Mesothelial cell of epicardium (in vitro differentiated cells): ENCODE data around the gene KIAA1549. TPM values are rescaled to one million over a fixed set of nuclear protein-coding genes. Genes with fewer than 3 reads are reported as not detected.
"Not testable (repeated sequence)": the region's sequence is repeated elsewhere in the genome, so short reads cannot be mapped to it uniquely, and the experiment has no call there.

Source experiments
- DNase-seq, 2 experiments: peaks; one replicate each; pipeline ENCODE4 v3.0.0; 2021; ENCODE audit warnings: low spot score in 2 of 2; ENCODE audit not compliant: unreplicated experiment in 2 of 2
- H3K27ac Mint-ChIP-seq: 2 replicates; pipeline ENCODE4 v1.8.0; 2021; ENCODE audit warnings: mixed read lengths
- H3K27me3 Mint-ChIP-seq: 2 replicates; pipeline ENCODE4 v1.8.0; 2021; ENCODE audit warnings: low read depth, mixed read lengths
- H3K36me3 Mint-ChIP-seq: 2 replicates; pipeline ENCODE4 v1.8.0; 2021; ENCODE audit warnings: mixed read lengths
- H3K4me1 Mint-ChIP-seq: 2 replicates; pipeline ENCODE4 v1.8.0; 2021; ENCODE audit warnings: mixed read lengths
- H3K4me3 Mint-ChIP-seq: 2 replicates; pipeline ENCODE4 v1.8.0; 2021; ENCODE audit warnings: mild to moderate bottlenecking, moderate library complexity, mixed read lengths
- H3K9me3 Mint-ChIP-seq: 2 replicates; pipeline ENCODE4 v1.8.0; 2021; ENCODE audit warnings: mixed read lengths
- CTCF ChIP-seq: fragments of 200-600 bp; sonication (generic); IDR thresholded peaks from one replicate; pipeline ENCODE4 v1.5.0; 2021; ENCODE audit warnings: antibody characterized with exemption; ENCODE audit not compliant: unreplicated experiment
- total RNA-seq: library from RNA; stranded (reverse); gene quantifications from 3 replicates; pipeline ENCODE4 v1.2.1, GENCODE V29; 2021

Gene KIAA1549
- total RNA-seq, 1 donor from 2014 or later: 34.8 TPM

- no peaks in the 10 kb centered on the region for H3K4me1 Mint-ChIP-seq
- H3K36me3 Mint-ChIP-seq: no peaks in the 10 kb centered on the region
- DNase-seq: no peak
- H3K27ac Mint-ChIP-seq: no peak overlapping the region
- no peaks in the 10 kb centered on the region for H3K27me3 Mint-ChIP-seq
- H3K4me3 Mint-ChIP-seq: no peak overlapping the region
- TF ChIP-seq CTCF: no peak
- peaks cover 5% of the 10 kb centered on the region for H3K9me3 Mint-ChIP-seq
Observed at GRCh38 chr7:138814816-138815332, 166.3 kb downstream of the KIAA1549 start.

DNA sequence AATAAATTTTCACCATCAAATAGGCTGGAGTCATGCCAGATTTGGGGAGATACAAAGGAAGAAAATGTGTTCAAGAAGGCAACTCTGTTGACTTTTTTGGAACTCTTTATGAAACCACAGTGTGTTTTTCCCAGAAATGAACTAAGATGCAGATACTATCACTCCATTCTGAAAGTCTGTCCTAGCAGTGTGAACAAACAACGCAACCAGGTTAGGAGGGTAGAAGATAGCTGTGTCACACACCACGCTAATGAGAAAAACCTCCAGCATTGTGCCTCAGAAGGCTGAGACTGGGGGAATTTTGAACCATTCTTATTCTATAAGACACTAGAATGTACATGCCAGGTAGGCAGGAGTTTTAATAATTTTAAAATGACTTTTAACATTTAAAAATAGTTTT is 167.2 kb downstream of the KIAA1549 start:
- H3K27me3 Mint-ChIP-seq: no peaks in the 10 kb centered on the region
- no peak for DNase-seq
- H3K27ac Mint-ChIP-seq: no peak overlapping the region
- no peak for TF ChIP-seq CTCF
- H3K9me3 Mint-ChIP-seq: no peaks in the 10 kb centered on the region
- no peaks in the 10 kb centered on the region for H3K36me3 Mint-ChIP-seq
- no peak overlapping the region for H3K4me3 Mint-ChIP-seq
- no peaks in the 10 kb centered on the region for H3K4me1 Mint-ChIP-seq

DNA sequence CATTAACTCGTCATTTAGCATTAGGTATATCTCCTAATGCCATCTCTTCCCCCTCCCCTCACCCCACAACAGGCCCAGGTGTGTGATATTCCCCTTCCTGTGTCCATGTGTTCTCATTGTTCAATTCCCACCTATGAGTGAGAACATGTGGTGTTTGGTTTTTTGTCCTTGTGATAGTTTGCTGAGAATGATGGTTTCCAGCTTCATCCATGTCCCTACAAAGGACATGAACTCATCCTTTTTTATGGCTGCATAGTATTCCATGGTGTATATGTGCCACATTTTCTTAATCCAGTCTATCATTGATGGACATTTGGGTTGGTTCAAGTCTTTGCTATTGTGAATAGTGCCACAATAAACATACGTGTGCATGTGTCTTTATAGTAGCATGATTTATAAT is 169.9 kb downstream of the KIAA1549 start:
- not testable (repeated sequence) for H3K27ac Mint-ChIP-seq, H3K4me3 Mint-ChIP-seq, DNase-seq, H3K4me1 Mint-ChIP-seq, H3K27me3 Mint-ChIP-seq, H3K36me3 Mint-ChIP-seq, H3K9me3 Mint-ChIP-seq

DNA sequence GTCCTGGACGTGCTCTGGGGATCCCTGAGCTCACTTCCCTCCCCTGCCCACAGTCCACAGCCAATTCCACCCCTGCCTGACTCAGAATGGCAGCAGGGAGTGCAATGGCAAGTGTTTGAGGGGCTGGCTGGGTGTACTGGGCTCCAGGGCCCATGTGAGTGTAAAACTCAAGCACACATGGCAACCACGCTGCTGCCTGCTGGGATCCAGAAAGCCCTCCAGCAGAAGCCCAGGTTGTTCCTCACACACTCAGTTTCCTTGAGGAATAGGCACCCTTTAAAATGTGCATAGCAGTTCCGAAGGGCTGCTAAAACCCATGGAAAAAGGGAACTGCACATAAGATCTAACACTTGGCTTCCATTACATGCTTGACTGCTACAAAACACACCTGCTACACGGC is 171.8 kb downstream of the KIAA1549 start:
- no peak for TF ChIP-seq CTCF
- Mint-ChIP-seq H3K27ac (no peak overlapping the region), H3K27me3 (peaks cover 2% of the 10 kb centered on the region), H3K36me3 (no peaks in the 10 kb centered on the region), H3K9me3 (no peaks in the 10 kb centered on the region), H3K4me3 (no peak overlapping the region), H3K4me1 (no peaks in the 10 kb centered on the region)
- DNase-seq: no peak

GRCh38 chr7:138804618-138805017 is 176.6 kb downstream of the KIAA1549 start:
- Mint-ChIP-seq H3K9me3 (no peaks in the 10 kb centered on the region), H3K27ac (no peak overlapping the region), H3K4me1 (no peaks in the 10 kb centered on the region), H3K27me3 (peaks cover 10% of the 10 kb centered on the region), H3K36me3 (no peaks in the 10 kb centered on the region), H3K4me3 (no peak overlapping the region)
- no peak for TF ChIP-seq CTCF
- no peak for DNase-seq

DNA sequence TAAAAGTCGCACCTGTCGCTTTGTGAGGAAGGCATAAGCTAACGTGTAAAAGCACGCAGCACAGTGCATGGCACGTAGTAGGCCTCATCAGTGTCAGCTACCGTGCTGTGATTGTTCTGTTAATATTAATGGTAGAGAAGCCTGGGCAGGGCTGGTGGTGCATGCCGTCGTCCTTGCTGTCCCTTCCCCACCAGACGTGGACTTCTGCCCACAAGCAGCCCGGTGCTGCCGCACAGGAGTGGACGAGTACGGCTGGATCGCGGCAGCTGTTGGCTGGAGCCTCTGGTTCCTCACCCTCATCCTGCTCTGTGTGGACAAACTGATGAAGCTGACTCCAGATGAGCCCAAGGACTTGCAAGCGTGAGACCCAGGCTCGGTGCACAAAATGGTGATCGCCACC is 178.5 kb downstream of the KIAA1549 start:
- Mint-ChIP-seq H3K9me3 (no peaks in the 10 kb centered on the region), H3K4me1 (peaks cover 11% of the 10 kb centered on the region), H3K27me3 (peaks cover 22% of the 10 kb centered on the region), H3K36me3 (no peaks in the 10 kb centered on the region), H3K4me3 (no peak overlapping the region), H3K27ac (no peak overlapping the region)
- TF ChIP-seq CTCF: no peak
- no peak for DNase-seq
